ENCODE measurements around the gene SLC27A2. TPM values are rescaled to one million over a fixed set of nuclear protein-coding genes. Genes with fewer than 3 reads are reported as not detected.
"Not testable (repeated sequence)": the region's sequence is repeated elsewhere in the genome, so short reads cannot be mapped to it uniquely, and the experiment has no call there.

Gene SLC27A2
- polyA plus RNA-seq, 1 experiment = 0.11 TPM

DNA sequence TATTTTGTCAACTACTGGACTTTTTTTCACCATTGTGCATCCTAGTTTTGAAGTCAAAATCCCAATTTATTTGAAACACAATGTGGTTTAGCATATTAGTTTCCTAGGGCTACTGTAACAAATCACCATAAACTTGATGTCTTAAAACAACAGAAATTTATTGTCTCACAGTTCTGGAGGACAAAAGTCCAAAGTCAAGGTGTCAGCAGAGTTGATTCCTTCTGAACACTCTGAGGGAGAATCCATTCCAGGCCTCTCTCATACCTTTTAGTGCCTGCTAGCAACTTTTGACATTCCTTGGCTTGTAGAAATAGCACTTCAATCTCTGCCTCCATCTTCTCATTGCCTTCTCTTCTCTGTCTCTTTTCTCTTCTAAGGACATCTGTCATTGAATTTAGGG is 14.9 kb upstream of the SLC27A2 start:
- DNase-seq (ENCODE audit: low read depth, low spot score) = no peak
- H3K4me3 ChIP-seq (ENCODE audit: low read depth, low read length) = no peak overlapping the region
- TF ChIP-seq, protein P1, sequence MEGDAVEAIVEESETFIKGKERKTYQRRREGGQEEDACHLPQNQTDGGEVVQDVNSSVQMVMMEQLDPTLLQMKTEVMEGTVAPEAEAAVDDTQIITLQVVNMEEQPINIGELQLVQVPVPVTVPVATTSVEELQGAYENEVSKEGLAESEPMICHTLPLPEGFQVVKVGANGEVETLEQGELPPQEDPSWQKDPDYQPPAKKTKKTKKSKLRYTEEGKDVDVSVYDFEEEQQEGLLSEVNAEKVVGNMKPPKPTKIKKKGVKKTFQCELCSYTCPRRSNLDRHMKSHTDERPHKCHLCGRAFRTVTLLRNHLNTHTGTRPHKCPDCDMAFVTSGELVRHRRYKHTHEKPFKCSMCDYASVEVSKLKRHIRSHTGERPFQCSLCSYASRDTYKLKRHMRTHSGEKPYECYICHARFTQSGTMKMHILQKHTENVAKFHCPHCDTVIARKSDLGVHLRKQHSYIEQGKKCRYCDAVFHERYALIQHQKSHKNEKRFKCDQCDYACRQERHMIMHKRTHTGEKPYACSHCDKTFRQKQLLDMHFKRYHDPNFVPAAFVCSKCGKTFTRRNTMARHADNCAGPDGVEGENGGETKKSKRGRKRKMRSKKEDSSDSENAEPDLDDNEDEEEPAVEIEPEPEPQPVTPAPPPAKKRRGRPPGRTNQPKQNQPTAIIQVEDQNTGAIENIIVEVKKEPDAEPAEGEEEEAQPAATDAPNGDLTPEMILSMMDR (IDR thresholded peaks at IDR 0.05; ENCODE audit: low read depth, low read length) = no peak
- peaks cover 2% of the 10 kb centered on the region; the same call in 1 of the 2 replicates for H3K9me3 ChIP-seq (ENCODE audit: control insufficient read depth, insufficient read depth, low read length)
- CTCF ChIA-PET = no interaction called here
- H3K27me3 ChIP-seq (ENCODE audit: control insufficient read depth, insufficient read depth, low read length) = no peaks in the 10 kb centered on the region
- H3K27ac ChIP-seq (ENCODE audit: low read depth, low read length) = no peak overlapping the region
- POLR2A ChIA-PET = no interaction called here

- CTCF ChIA-PET = no interaction called here
- Histone ChIP-seq H3K4me3 (ENCODE audit: low read depth, low read length) (no peak overlapping the region), H3K27me3 (ENCODE audit: control insufficient read depth, insufficient read depth, low read length) (no peaks in the 10 kb centered on the region), H3K27ac (ENCODE audit: low read depth, low read length) (no peak overlapping the region), H3K9me3 (ENCODE audit: control insufficient read depth, insufficient read depth, low read length) (peaks cover 6% of the 10 kb centered on the region; the same call in 1 of the 2 replicates)
- no peak for DNase-seq (ENCODE audit: low read depth, low spot score)
- TF ChIP-seq, protein P1 (IDR thresholded peaks at IDR 0.05; ENCODE audit: low read depth, low read length) = no peak
- POLR2A ChIA-PET = no interaction called here
These were observed 13.6 kb upstream of the SLC27A2 start for GRCh38 chr15:50168379-50168778.

- Histone ChIP-seq H3K27me3 (ENCODE audit: control insufficient read depth, insufficient read depth, low read length) (no peaks in the 10 kb centered on the region), H3K27ac (ENCODE audit: low read depth, low read length) (no peak overlapping the region), H3K9me3 (ENCODE audit: control insufficient read depth, insufficient read depth, low read length) (peaks cover 6% of the 10 kb centered on the region; the same call in 1 of the 2 replicates), H3K4me3 (ENCODE audit: low read depth, low read length) (no peak overlapping the region)
- ChIA-PET POLR2A (no interaction called here), CTCF (interaction anchor here (0.6 kb wide), 1 partner anchor 225 kb away, joined by 8 read pairs; no protein-coding TSS in a partner anchor)
- DNase-seq (ENCODE audit: low read depth, low spot score) = no peak
- TF ChIP-seq, protein P1 (IDR thresholded peaks at IDR 0.05; ENCODE audit: low read depth, low read length) = no peak
These were observed 13.1 kb upstream of the SLC27A2 start for GRCh38 chr15:50168783-50169411.

DNA sequence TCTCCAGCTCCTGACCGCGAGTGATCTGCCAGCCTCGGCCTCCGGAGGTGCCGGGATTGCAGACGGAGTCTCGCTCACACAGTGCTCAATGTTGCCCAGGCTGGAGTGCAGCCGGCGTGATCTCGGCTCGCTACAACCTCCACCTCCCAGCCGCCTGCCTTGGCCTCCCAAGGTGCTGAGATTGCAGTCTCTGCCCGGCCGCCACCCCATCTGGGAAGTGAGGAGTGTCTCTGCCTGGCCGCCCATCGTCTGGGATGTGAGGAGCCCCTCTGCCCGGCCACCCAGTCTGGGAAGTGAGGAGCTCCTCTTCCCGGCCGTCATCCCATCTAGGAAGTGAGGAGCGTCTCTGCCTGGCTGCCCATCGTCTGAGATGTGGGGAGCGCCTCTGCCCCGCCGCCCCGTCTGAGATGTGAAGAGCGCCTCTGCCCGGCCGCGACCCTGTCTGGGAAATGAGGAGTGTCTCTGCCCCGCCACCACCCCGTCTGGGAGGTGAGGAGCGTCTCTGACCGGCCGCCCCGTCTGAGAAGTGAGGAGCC is 9.6 kb upstream of the SLC27A2 start:
- CTCF ChIA-PET; POLR2A ChIA-PET; DNase-seq (ENCODE audit: low read depth, low spot score); H3K27ac ChIP-seq (ENCODE audit: low read depth, low read length); H3K4me3 ChIP-seq (ENCODE audit: low read depth, low read length); H3K27me3 ChIP-seq (ENCODE audit: control insufficient read depth, insufficient read depth, low read length); H3K9me3 ChIP-seq (ENCODE audit: control insufficient read depth, insufficient read depth, low read length): not testable (repeated sequence)

DNA sequence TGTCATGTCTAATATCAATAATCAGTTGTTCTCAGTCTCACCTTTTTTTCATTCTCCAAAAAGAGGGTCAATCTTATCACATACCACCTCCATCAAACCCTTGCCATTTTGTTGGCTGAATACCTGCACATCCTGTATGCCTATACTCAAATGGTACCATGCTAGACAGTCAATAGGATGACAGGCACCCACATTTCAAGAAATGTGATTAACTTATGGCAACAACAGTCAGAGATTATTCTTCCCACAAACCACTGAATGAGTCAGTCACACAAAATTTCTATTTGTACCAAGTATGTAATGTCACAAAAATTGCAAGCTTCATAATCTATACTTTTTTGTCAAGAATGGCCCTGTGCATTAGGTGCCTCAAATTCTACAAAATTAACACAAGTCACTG is 5.1 kb upstream of the SLC27A2 start:
- Histone ChIP-seq H3K4me3 (ENCODE audit: low read depth, low read length) (no peak overlapping the region), H3K9me3 (ENCODE audit: control insufficient read depth, insufficient read depth, low read length) (peaks cover 6% of the 10 kb centered on the region; the same call in 1 of the 2 replicates), H3K27ac (ENCODE audit: low read depth, low read length) (no peak overlapping the region), H3K27me3 (ENCODE audit: control insufficient read depth, insufficient read depth, low read length) (peaks cover 27% of the 10 kb centered on the region)
- CTCF ChIA-PET = no interaction called here
- POLR2A ChIA-PET = no interaction called here
- TF ChIP-seq, protein P1 (IDR thresholded peaks at IDR 0.05; ENCODE audit: low read depth, low read length) = no peak
- no peak for DNase-seq (ENCODE audit: low read depth, low spot score)

Measured in AG04450 (cell line).